Osteoblast (primary cell): ENCODE measurements around the gene SULT6B1. TPM values are rescaled to one million over a fixed set of nuclear protein-coding genes. Genes with fewer than 3 reads are reported as not detected.

Source experiments
- DNase-seq: peaks from one replicate; pipeline ENCODE4 v3.0.0; 2011; ENCODE audit warnings: low spot score, mixed read lengths; ENCODE audit not compliant: insufficient read length; ENCODE audit errors: missing footprints
- H2AFZ ChIP-seq: 2 replicates; pipeline ENCODE4 v1.6.0; 2011; ENCODE audit warnings: mild to moderate bottlenecking, low read length
- H3K27ac ChIP-seq: 2 replicates; pipeline ENCODE4 v1.5.1; 2011; ENCODE audit warnings: mild to moderate bottlenecking, low read depth, low read length, moderate library complexity
- H3K27me3 ChIP-seq: 2 replicates; pipeline ENCODE4 v1.6.0; 2012; ENCODE audit warnings: mild to moderate bottlenecking, control low read depth, inconsistent platforms, low read length, moderate library complexity; ENCODE audit not compliant: insufficient read depth
- H3K36me3 ChIP-seq: 2 replicates; pipeline ENCODE4 v1.5.1; 2011; ENCODE audit warnings: mild to moderate bottlenecking, low read length, control low read depth, moderate library complexity; ENCODE audit not compliant: insufficient read depth
- H3K4me1 ChIP-seq: 2 replicates; pipeline ENCODE4 v1.5.1; 2011; ENCODE audit warnings: mild to moderate bottlenecking, low read length, control low read depth, moderate library complexity; ENCODE audit not compliant: insufficient read depth
- H3K4me2 ChIP-seq: 2 replicates; pipeline ENCODE4 v1.6.0; 2011; ENCODE audit warnings: mild to moderate bottlenecking, low read length; ENCODE audit not compliant: insufficient read depth
- H3K4me3 ChIP-seq: fragments of 200-600 bp; sonication (generic); 3 replicates; pipeline ENCODE4 v1.5.1; 2012; ENCODE audit warnings: mild to moderate bottlenecking, low read length, inconsistent platforms; ENCODE audit not compliant: insufficient read depth
- H3K79me2 ChIP-seq: 2 replicates; pipeline ENCODE4 v1.6.0; 2012; ENCODE audit warnings: mild to moderate bottlenecking, low read length, control low read depth, inconsistent platforms; ENCODE audit not compliant: insufficient read depth
- H3K9me3 ChIP-seq: 2 replicates; pipeline ENCODE4 v1.5.1; 2011; ENCODE audit warnings: low read depth, low read length, control low read depth
- H4K20me1 ChIP-seq: 2 replicates; pipeline ENCODE4 v1.6.0; 2012; ENCODE audit warnings: mild to moderate bottlenecking, low read length, control low read depth; ENCODE audit not compliant: insufficient read depth
- total RNA-seq: library from RNA; depleted of rRNA; stranded (reverse); fragments of >200 nt; gene quantifications from 2 replicates; pipeline ENCODE4 v1.2.3, GENCODE V29; 2012
- TF ChIP-seq, protein P1 (sequence below): IDR thresholded peaks from 2 replicates; pipeline ENCODE4 v1.5.1; 2011; ENCODE audit warnings: mild to moderate bottlenecking, low read depth, low read length, moderate library complexity; ENCODE audit errors: extremely low read depth

The SULT6B1 gene
- total RNA-seq, 1 donor, result not detected

DNA sequence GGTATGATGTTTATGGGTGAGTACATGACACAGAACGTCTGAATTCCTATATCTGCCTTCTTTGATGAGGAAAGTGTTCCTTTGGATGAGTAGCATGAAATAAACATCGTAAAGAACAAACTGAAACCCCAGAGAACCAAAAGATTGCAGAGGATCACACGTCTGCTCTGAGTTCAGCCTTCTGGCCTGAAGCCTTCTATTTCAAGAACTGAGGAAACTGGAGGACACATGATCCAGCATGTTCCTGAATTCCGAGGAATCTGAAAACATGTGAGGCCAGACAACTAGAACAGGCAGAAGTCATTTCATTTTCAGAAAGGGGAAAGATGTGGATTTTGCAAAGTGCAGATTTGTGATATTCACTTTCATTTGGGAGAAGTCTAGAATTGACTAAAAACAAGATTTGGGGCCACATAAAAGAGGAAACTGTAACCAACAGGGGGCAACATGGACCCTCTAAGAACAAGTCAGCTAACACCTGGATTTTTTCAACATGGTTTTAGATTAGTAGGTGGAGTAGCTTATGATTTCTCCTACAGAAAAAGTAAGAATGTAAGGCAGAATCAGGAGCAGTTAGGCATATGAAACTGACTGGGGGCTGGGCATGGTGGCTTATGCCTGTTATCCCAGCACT is 8.3 kb downstream of the SULT6B1 start:
- no peaks in the 10 kb centered on the region for H3K79me2 ChIP-seq
- peak overlapping the region; percentile 40 for H3K4me2 ChIP-seq
- no peaks in the 10 kb centered on the region for H3K9me3 ChIP-seq
- H3K36me3 ChIP-seq, result no peaks in the 10 kb centered on the region
- peak overlapping the region; percentile 59 for H2AFZ ChIP-seq
- peak; percentile 69 for DNase-seq
- no peaks in the 10 kb centered on the region for H3K27me3 ChIP-seq
- no peaks in the 10 kb centered on the region for H3K4me1 ChIP-seq
- no peaks in the 10 kb centered on the region for H4K20me1 ChIP-seq
- H3K27ac ChIP-seq, result no peak overlapping the region
- TF ChIP-seq, protein P1, sequence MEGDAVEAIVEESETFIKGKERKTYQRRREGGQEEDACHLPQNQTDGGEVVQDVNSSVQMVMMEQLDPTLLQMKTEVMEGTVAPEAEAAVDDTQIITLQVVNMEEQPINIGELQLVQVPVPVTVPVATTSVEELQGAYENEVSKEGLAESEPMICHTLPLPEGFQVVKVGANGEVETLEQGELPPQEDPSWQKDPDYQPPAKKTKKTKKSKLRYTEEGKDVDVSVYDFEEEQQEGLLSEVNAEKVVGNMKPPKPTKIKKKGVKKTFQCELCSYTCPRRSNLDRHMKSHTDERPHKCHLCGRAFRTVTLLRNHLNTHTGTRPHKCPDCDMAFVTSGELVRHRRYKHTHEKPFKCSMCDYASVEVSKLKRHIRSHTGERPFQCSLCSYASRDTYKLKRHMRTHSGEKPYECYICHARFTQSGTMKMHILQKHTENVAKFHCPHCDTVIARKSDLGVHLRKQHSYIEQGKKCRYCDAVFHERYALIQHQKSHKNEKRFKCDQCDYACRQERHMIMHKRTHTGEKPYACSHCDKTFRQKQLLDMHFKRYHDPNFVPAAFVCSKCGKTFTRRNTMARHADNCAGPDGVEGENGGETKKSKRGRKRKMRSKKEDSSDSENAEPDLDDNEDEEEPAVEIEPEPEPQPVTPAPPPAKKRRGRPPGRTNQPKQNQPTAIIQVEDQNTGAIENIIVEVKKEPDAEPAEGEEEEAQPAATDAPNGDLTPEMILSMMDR, result no peak
- H3K4me3 ChIP-seq, result peak overlapping the region; percentile 12

DNA sequence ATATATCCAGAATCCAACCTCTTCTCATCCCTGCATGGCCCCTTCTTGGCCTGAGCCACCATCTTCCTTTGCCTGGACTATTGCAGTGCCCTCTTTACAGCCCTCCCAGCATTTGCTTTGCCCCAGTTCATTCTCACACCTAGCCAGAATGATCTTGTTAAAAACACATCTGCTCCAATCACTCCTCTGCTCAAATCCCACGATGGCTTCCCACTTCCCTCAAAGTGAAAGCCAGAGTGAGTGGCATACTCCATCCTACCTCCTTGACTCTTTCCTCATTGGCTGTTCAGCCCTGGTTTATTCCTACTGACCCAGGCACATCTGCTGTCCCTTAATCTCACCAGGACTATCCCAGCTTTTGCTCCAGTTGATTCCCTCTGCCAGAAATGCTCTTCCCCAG is 14.7 kb downstream of the SULT6B1 start:
- Histone ChIP-seq H3K27ac (no peak overlapping the region), H3K36me3 (no peaks in the 10 kb centered on the region), H3K4me1 (no peaks in the 10 kb centered on the region), H3K79me2 (no peaks in the 10 kb centered on the region), H3K4me3 (no peak overlapping the region), H3K27me3 (no peaks in the 10 kb centered on the region), H3K9me3 (no peaks in the 10 kb centered on the region), H3K4me2 (no peak overlapping the region), H2AFZ (peak overlapping the region; percentile 37), H4K20me1 (no peaks in the 10 kb centered on the region)
- no peak for DNase-seq
- TF ChIP-seq, protein P1, result no peak

DNA sequence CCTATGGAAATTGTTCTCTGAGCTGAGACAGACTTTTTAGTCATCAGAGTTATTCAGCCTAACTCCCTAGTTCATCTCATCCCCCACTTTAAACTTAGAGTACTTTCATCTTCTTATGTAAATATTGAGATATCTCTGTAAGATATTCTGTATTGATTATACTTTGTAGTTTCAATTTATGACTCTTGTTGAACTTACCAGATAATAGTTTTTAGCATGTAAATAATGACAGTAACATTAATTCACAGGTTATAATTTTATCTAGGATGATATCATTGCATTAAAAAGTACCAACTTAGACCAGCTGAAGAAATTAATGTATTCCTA is 16.9 kb downstream of the SULT6B1 start:
- no peak overlapping the region for H3K27ac ChIP-seq
- DNase-seq, result no peak
- H2AFZ ChIP-seq, result no peak overlapping the region
- no peaks in the 10 kb centered on the region for H4K20me1 ChIP-seq
- no peak overlapping the region for H3K4me2 ChIP-seq
- no peak overlapping the region for H3K4me3 ChIP-seq
- H3K36me3 ChIP-seq, result no peaks in the 10 kb centered on the region
- TF ChIP-seq, protein P1, result no peak
- no peaks in the 10 kb centered on the region for H3K9me3 ChIP-seq
- H3K79me2 ChIP-seq, result no peaks in the 10 kb centered on the region
- H3K4me1 ChIP-seq, result no peaks in the 10 kb centered on the region
- no peaks in the 10 kb centered on the region for H3K27me3 ChIP-seq

DNA sequence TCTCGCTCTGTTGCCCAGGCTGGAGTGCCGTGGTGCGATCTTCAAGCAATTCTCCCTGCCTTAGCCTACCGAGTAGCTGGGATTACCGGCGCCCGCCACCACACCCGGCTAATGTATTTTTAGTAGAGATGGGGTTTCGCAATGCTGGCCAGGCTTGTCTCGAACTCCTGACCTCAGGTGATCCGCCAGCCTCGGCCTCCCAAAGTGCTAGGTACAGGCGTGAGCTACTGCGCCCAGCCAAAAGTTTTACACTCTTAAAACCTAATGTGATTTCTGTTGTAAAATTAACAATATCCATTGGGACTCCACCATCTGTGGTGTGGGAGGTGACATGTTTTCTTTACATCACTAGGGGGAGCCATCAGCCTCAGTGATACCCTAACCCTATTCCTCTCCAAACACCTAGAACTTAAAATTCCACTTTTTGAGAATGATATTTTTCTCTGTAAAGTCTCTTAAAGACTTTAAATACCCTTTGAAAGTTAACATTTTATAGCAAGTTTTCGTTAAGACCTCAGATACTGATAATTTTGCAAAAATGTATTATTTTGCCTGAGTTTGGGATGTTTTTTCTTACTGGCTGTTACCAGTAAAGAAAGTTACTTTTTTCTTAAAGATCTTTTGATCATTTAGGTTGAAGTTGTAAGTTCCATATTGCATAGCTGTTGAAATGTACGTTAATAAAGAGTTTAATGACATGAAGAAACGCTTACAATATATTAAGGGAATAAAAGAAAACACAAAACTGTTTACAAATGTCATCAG is 20.1 kb downstream of the SULT6B1 start:
- Histone ChIP-seq H3K27ac (no peak overlapping the region), H2AFZ (peak overlapping the region; percentile 80)
- TF ChIP-seq, protein P1, result peak; percentile 71

More for the DNA sequence above, 20.1 kb downstream of the SULT6B1 start:
- peak overlapping the region; percentile 49 for H3K4me2 ChIP-seq
- no peaks in the 10 kb centered on the region for H3K27me3 ChIP-seq
- H4K20me1 ChIP-seq, result no peaks in the 10 kb centered on the region
- H3K9me3 ChIP-seq, result no peaks in the 10 kb centered on the region
- H3K4me3 ChIP-seq, result no peak overlapping the region
- H3K36me3 ChIP-seq, result no peaks in the 10 kb centered on the region
- H3K4me1 ChIP-seq, result no peaks in the 10 kb centered on the region
- peak; percentile 52 for DNase-seq
- no peaks in the 10 kb centered on the region for H3K79me2 ChIP-seq
